Measurements from ENCODE around the gene TMEM187.

TMEM187 gene

GRCh38 chrX:153934762-153935325 is 37.7 kb upstream of the TMEM187 start, which contains the start of gene NAA10:
Gene NAA10, minus strand, starts transcription at chrX:153935037. Its CDS starts 133 bp downstream, at chrX:153934904.
- peak; percentile 98 for DNase-seq (ENCODE audit: low spot score)

GRCh38 chrX:153935326-153935851 is 37.2 kb upstream of the TMEM187 start:
- DNase-seq (ENCODE audit: low spot score): no peak

DNA sequence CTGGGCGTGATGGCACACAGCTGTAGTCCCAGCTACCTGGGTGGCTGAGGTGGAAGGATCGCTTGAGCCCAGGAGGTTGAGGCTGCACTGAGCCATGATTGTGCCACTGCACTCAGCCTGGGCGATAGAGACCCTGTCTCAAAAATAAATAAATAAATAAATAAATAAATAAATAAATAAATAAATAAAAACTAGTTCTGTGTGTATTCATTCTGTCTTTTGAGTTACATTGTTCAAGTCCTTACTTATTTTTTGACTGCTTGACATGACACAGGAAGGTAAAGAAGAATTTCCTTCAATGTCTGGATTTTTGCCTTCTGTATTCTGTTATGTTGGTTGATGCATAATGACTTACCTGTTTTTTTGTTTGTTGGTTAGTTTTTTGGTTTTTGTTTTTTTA is 35.5 kb upstream of the TMEM187 start:
- DNase-seq (ENCODE audit: low spot score): no peak

- no peak for DNase-seq (ENCODE audit: low spot score)
These were observed 34.2 kb upstream of the TMEM187 start for GRCh38 chrX:153938226-153938786.

DNA sequence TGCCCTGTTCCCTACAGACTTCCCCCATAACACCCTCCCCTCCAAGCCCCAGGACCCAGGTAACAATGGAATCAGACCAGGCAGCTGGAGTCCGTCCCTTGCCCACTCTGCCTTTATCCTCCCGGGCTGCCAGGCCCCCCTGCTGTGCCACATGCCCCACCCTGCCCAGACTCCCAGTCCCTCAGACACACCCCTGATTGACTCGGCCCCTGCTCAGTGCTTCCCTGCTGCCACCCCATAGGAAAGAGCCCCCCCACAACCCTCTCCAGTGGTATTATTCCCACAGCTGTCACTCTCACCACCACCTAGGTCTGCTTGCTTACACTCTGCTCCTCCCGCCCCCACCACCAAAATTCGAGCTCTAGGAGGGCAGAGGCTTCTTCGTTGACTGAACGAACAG is 33.0 kb upstream of the TMEM187 start:
- DNase-seq (ENCODE audit: low spot score): no peak

DNA sequence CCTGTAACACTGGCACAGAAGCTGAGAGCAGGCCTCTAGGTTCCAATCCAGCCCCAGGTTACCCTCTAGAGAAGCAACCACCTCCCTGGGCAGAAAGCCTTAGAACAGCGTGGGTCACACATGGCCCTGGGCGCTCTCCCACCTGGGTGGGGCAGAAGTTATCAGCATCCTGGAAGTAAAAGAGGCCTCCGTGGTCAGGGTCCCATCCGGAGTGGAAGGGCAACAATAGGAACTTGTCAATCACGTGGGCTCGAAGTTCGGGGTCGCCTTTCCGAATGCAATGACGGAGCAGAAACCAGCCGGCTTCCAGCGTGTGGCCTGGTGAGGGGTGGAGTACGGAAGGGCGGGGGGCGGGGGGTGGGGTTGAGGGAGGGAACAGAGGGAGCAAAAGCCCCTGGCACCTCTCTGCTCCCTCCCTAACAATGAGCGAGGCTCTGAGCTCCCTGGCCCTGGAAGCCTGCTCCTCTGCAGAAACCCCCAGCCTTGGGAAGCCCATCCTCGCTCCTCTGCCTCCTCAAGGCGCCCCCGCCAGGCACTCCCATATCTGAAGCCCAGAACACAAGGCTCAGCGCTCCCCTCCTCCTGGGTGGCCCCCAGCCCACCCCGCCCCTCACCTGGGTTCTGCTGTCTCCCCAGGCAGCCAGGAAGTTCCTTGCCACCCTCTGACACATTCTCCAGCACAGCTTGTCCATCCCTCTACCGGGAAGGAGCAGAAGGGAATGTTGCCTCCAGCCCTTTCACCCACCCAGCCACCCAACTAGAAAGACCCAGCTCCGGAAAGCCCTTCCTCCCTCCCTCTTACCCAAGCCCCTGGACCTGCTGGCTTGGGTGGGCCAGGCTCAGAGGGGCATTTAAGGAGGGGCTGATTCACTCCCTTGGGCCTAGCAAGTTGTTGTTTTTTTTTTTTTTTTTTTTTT is 31.0 kb upstream of the TMEM187 start:
- no peak for DNase-seq (ENCODE audit: low spot score)

DNA sequence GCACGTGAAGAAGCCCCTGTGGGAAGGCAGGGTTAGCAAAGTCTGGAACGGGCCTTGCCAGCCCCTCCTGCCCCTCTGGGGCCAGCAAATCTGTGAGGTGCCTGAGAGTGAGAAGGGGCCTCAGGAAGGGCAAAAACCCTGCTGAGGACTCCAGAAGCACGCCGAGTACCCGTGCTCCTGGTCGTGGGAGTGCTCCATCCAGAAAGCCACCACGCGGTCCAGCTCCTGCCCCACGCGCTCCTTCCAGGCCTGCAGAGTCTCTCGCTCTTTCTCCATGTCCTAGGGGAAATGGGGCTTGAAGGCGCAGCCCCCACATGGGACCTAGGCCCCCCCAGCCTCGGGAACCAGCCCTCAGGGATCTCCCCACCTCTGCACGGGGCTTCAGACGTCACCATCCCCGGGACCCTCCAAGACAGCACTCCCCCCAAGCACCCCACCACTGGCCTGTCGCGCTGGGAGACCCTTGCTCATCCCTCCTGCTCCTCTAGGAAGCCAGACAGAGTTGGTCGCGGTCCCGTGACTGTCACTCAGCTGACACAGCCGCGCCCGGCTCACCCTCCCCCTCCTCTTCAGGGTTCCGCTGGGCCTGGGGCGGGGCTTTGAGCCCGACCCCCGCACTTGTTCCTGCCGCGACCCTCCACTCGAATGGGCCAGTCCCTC is 28.3 kb upstream of the TMEM187 start, which contains the start of gene RENBP:
TSS of gene RENBP (minus strand) at position 504 of the 660 bp plus-strand sequence. CDS start at position 471, 33 bp downstream.
- no peak for DNase-seq (ENCODE audit: low spot score)

GRCh38 chrX:153944800-153945150 is 27.8 kb upstream of the TMEM187 start:
- DNase-seq (ENCODE audit: low spot score): no peak

DNA sequence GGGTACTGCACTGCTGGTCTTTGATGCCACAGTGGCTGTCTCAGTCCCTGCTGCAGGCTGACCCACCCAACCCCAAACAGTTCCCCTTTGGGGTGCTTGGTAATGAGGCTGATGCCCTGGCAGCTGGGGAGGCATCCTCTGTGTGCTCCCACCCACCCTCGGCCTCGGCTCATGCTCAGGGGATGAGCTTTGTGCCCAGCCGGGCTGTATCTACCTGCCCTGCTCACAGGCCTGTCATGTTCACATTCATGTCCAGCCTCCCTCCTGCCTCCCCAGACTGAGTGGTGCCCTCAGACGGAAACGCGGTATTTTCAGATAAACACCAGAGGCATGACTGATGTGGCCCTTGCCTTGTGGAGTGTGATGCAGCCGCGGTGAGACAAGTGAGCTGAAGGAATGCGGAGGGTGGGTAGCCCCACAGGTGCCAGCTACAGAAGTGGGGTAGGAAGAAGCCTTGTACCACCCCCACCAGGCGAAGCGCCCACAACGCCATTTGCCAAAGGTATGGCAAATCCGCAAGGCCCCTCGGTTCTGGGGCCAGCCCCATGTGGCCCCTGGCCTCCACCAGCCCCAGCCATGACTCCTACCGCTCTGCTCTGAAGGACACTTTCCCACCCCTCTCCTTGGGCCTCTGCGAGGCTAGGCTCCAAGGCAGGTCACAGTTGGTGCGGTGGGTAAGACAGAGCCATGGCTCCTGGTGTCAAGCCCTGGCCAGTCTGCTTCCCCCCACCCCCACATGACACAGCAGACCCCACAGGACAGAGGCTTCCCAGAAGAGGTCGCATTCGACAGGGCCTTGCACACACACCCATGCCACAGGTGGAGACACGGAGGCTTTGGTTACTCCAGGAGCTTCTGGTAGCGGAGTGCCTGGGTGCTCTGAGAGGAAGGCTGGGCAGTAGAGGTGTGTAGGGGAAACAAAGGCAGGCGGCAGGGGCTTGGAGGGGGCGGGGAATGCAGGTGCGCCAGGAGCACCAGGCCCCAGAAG is 26.3 kb upstream of the TMEM187 start:
- DNase-seq (ENCODE audit: low spot score): no peak

DNA sequence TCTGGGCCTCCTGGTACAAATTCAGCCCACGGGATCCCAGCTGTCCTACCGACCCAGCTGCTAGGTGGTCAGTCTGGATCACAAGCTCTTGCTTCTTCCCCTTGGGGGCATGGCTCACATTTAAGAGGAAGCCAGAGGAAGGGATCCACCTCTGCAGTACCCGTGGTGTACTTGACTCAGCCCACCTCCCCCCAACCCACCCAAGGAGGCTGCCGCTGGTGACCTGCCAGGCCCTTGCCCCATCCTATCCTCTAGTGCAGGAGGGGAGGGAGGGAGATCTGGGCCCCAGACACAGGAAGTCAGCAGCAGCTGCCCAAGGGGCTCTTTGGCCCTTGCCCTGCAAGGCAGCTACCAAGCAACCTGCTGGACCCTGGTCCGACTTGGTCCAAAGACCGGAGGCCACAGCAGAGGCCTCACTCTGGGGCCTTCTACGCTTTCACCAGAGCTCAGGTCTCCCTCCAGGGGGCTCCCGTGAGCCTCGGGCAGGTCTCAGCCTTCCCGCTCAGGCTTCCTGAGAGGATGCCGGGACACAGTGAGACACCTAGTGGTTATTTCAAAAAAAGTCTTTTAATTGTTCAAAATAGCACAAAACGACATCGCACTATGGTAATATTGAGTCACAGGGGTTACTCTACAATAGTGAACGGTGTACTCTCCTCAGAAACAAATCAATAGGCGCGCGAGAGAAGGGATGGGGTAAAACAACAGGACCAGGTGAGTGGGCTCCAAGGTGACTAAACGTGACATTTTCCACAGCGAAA is 25.4 kb upstream of the TMEM187 start:
- peak; percentile 84 for DNase-seq (ENCODE audit: low spot score)

DNA sequence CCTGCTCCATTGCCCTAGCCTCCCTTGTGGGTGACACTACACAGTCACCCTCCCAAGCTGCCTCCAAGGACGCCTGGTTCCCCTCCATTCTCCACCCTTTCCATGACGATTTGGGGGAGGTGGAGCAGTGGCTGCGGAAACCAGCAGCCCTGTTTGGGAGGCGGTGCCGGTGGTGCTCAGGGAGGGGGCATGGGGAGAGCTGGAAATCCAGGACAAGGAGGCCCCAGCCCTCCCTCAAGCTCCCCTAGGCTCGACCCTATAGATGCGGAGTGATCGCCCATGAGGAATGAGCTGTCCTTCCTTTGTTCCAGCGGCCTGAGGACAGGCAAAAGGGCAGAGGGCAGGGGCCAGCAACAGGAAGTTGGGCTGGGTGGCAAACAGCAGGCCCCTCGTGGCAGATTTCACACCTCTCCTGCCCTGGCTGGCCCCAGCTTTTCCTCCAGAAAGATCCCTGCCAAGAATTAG is 24.5 kb upstream of the TMEM187 start:
- no peak for DNase-seq (ENCODE audit: low spot score)

DNA sequence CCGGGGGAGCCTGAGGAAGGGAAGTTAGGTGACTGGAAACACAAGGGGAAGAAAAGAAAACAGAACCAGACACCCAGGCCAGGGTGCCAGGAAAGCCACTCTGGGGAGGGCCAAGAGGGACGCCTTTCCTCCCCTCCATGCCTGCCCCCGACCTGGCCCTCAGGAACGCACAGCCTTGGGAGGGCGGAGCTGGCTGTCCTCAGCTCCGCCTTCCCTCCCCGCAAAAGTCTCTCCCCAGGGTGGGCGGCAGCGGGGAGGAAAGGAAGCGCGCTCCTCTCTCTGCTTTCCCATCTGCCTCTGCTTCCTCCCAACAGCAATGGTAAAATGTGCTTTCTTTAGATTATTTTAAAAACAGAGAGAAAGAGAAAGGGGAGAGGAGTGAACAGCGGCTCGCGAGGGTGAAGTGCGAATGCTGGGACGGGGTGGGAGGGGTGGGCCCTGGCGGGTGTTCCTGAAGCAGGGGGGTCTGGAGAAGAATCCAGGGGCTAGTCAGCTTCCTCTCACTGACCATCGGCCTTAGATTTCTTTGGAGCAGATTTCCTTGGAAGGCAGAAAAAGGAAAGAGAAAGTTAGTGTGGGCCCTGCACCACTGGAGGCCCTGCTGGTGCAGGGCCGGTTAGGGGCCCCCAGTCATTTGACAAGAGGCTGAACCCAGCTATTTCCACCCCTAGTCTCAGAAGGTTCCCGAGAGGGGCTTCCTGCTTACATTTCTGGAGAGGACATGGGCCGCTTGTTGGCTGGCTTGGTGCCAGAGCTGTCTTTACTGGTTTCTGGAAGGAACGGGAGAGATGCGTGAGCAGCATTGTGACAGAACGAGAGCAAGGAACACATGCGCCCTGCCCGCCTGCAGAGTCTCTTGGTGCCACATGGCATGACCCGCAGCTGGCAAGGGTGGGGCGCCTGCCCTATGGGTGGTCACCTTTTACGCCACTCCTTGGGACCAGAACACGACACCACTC is 23.4 kb upstream of the TMEM187 start:
- no peak for DNase-seq (ENCODE audit: low spot score)

- no peak for DNase-seq (ENCODE audit: low spot score)
These were observed 22.4 kb upstream of the TMEM187 start for GRCh38 chrX:153950127-153950526.

DNA sequence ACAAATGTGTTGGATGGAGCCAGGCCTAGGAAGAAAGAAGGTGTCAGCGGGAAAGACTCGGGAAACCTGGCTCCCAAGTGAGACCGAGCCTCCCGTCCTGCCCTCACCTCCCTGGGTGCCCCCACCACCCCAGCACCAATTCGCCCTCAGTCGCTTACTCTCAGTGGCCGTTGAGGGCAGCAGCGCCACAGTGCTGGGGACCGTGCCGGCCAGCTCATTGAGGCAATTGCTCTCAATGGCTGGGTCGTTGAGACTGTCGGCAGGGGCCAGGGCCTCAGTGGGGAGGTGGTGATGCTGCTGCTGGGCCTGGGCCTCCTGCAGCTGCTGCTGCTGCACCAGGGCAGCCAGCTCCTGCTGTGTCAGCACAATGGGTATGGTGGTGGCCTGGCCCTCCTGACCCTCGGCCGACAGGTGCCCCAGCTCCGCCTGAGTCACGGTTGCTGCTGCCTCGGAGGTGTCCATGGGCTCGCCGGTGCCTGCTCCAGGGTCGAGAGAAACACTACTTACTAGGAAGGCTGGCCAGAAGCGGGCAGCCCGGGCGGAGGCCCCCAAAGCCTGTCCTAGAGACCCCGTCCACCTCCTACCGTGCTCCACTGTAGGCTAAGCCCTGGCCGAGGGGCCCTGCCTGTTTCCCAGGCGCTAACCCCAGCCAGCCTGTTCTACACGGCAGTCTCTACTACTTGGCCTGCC is 20.7 kb upstream of the TMEM187 start:
- DNase-seq (ENCODE audit: low spot score): no peak

DNA sequence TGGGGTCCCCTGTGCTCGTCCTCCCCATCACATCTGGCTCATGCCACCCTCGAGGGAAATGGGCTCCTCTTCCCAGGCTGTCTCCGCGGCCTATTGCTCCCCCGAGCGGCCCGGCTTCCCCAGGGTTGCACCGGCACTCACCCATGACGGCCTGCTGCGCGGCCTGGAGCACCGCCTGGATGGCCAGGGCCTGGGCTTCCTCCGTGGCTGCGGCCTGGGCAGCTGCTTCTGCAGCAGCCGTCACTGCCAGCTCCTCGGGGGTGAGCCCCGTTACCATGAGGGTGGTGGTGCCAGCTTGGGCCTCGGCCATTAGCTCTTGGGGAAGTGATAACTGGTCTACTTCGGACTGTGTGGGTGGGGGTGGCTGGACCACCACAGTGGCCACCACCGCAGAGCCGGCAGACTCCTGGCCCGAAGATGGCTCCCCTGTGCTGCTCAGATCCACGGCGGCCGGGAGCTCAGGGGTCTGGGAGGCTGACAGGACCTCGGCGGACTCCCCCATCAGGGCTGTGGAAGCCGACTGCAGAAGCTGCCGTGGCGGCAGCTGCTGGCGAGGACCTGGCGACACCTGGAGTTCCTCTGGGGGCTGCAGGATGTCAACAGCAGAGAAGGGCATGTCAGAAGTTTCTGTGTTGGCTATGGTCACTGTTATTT is 20.1 kb upstream of the TMEM187 start:
- DNase-seq (ENCODE audit: low spot score): no peak

- peak; percentile 93 for DNase-seq (ENCODE audit: low spot score)
These were observed 19.2 kb upstream of the TMEM187 start for GRCh38 chrX:153953342-153953830.

- DNase-seq (ENCODE audit: low spot score): no peak
These were observed 18.5 kb upstream of the TMEM187 start for GRCh38 chrX:153953892-153954557.

Measured in hepatic stellate cell (primary cell).